MM.1S (cell line): Measurements from ENCODE around the gene TCERG1L.

Source experiments
- DNase-seq: peaks from one replicate; pipeline ENCODE4 v3.0.0-alpha.2; 2015
- H2AFZ ChIP-seq: fragments of 300-600 bp; sonication (generic); 2 replicates; pipeline ENCODE4 v1.6.0; 2016; ENCODE audit warnings: antibody characterized with exemption, low read length
- H3F3A ChIP-seq: fragments of 300-600 bp; sonication (generic); 2 replicates; pipeline ENCODE4 v1.6.1; 2016; ENCODE audit warnings: mild to moderate bottlenecking, antibody characterized with exemption, low read length, moderate library complexity, mixed read lengths; ENCODE audit not compliant: insufficient read depth
- H3K27ac ChIP-seq: fragments of 300-600 bp; sonication (generic); 2 replicates; pipeline ENCODE4 v1.5.1; 2016; ENCODE audit warnings: mild to moderate bottlenecking, low read length
- H3K27me3 ChIP-seq: fragments of 300-600 bp; sonication (generic); replicated peaks from 2 replicates; pipeline ENCODE4 v1.6.0; 2016; ENCODE audit warnings: low read length; ENCODE audit not compliant: insufficient read depth
- H3K36me3 ChIP-seq: fragments of 300-600 bp; sonication (generic); replicated peaks from 2 replicates; pipeline ENCODE4 v1.6.1; 2016; ENCODE audit warnings: mild to moderate bottlenecking, low read length, mixed read lengths; ENCODE audit not compliant: insufficient read depth
- H3K4me1 ChIP-seq: fragments of 300-600 bp; sonication (generic); 2 replicates; pipeline ENCODE4 v1.6.1; 2016; ENCODE audit warnings: low read length, mixed read lengths
- H3K4me2 ChIP-seq: fragments of 300-600 bp; sonication (generic); 2 replicates; pipeline ENCODE4 v1.6.0; 2016; ENCODE audit warnings: low read depth, low read length
- H3K4me3 ChIP-seq: fragments of 300-600 bp; sonication (generic); 2 replicates; pipeline ENCODE4 v1.5.1; 2016; ENCODE audit warnings: low read length, mixed read lengths
- H3K79me2 ChIP-seq: fragments of 300-600 bp; sonication (generic); 2 replicates; pipeline ENCODE4 v1.6.1; 2016; ENCODE audit warnings: mixed run types, low read length, mixed read lengths
- H3K9ac ChIP-seq: fragments of 300-600 bp; sonication (generic); 2 replicates; pipeline ENCODE4 v1.6.1; 2016; ENCODE audit warnings: low read length, mixed read lengths
- H3K9me2 ChIP-seq: fragments of 300-600 bp; sonication (generic); replicated peaks from 2 replicates; pipeline ENCODE4 v1.6.1; 2016; ENCODE audit warnings: mild to moderate bottlenecking, low read length, mixed read lengths; ENCODE audit not compliant: insufficient read depth
- H3K9me3 ChIP-seq: fragments of 300-600 bp; sonication (generic); replicated peaks from 2 replicates; pipeline ENCODE4 v1.6.1; 2016; ENCODE audit warnings: mild to moderate bottlenecking, low read length, mixed read lengths; ENCODE audit not compliant: insufficient read depth
- H4K20me1 ChIP-seq: fragments of 300-600 bp; sonication (generic); 2 replicates; pipeline ENCODE4 v1.6.1; 2016; ENCODE audit warnings: mild to moderate bottlenecking, low read length, moderate library complexity, mixed read lengths; ENCODE audit not compliant: insufficient read depth
- EZH2 ChIP-seq: fragments of 300-600 bp; sonication (generic); optimal IDR thresholded peaks from 2 replicates; pipeline ENCODE3; 2017; ENCODE audit warnings: low read depth, mild to moderate bottlenecking, antibody characterized with exemption, low read length, mixed read lengths
- EZH2phosphoT487 ChIP-seq: fragments of 300-600 bp; sonication (generic); IDR thresholded peaks from 2 replicates; pipeline ENCODE4 v1.6.1; 2018; ENCODE audit warnings: antibody characterized with exemption, low read length
- TF ChIP-seq, protein P1 (sequence below): fragments of 300-600 bp; sonication (generic); IDR thresholded peaks from 2 replicates; pipeline ENCODE4 v1.5.1; 2016; ENCODE audit warnings: antibody characterized with exemption, low read length, mixed read lengths

TCERG1L gene

DNA sequence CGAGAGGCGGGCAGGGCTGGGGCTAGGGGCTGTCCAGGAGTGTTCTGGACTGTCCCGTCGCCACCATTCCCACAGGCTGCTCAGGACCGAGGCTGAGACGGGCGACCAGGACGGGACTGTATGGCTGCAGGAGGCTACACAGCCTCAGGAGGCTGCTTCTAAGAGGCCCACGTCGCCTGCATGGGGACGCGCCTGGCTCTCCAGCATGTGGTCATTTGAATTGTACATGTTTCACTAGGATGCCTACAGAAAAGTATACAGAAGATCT lies 216.3 kb downstream of the TCERG1L start:
- H4K20me1 ChIP-seq, result no peaks in the 10 kb centered on the region
- H3K27ac ChIP-seq, result no peak overlapping the region
- no peak overlapping the region for H3K4me3 ChIP-seq
- no peak for TF ChIP-seq EZH2
- no peak for TF ChIP-seq EZH2phosphoT487
- TF ChIP-seq, protein P1, sequence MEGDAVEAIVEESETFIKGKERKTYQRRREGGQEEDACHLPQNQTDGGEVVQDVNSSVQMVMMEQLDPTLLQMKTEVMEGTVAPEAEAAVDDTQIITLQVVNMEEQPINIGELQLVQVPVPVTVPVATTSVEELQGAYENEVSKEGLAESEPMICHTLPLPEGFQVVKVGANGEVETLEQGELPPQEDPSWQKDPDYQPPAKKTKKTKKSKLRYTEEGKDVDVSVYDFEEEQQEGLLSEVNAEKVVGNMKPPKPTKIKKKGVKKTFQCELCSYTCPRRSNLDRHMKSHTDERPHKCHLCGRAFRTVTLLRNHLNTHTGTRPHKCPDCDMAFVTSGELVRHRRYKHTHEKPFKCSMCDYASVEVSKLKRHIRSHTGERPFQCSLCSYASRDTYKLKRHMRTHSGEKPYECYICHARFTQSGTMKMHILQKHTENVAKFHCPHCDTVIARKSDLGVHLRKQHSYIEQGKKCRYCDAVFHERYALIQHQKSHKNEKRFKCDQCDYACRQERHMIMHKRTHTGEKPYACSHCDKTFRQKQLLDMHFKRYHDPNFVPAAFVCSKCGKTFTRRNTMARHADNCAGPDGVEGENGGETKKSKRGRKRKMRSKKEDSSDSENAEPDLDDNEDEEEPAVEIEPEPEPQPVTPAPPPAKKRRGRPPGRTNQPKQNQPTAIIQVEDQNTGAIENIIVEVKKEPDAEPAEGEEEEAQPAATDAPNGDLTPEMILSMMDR, result no peak
- H3K4me2 ChIP-seq, result no peak overlapping the region
- no peak overlapping the region for H3K9ac ChIP-seq
- no peaks in the 10 kb centered on the region for H3F3A ChIP-seq
- H3K27me3 ChIP-seq, result peaks cover 10% of the 10 kb centered on the region
- H3K9me2 ChIP-seq, result no peaks in the 10 kb centered on the region
- no peaks in the 10 kb centered on the region for H3K9me3 ChIP-seq
- H3K36me3 ChIP-seq, result no peaks in the 10 kb centered on the region
- no peaks in the 10 kb centered on the region for H3K79me2 ChIP-seq
- DNase-seq, result no peak
- no peak overlapping the region for H2AFZ ChIP-seq
- no peaks in the 10 kb centered on the region for H3K4me1 ChIP-seq

DNA sequence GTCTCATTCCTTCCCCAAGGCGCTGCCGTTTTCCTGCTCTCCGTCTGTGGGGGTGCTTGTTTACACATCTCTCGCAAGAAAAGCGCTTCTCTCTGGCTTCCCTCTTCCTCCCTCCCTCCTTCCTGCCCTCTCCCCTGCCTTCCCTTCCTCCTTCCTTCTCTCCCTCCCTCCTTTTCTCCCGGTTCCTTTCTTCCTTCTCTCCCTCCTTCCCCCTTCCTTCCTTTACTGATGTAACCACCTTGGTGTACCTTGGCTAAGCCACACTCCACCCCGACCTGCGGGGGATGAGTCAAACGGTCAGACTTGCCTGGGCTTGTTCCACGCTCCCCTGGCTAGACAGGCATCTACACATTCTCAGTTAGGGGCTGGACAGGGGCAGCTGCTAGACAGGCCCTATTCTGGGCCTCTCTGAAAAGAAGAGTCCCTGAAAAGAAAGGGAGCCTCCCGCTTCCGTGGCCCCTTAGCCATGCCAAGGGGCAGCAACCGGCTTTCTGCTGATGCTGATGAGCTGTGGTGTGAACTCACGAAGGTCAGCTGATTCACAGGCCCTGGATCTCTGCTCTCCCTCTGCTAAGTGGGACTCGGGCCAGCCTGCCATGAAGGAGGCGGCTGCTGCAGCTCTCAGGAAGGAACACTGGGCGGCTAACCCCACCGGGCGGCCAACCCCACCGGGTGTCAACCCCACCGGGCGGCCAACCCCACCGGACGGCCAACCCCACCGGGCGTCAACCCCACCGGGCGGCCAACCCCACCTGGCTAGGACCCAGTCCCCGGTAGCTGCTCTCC lies 216.8 kb downstream of the TCERG1L start:
- TF ChIP-seq, protein P1, result no peak
- TF ChIP-seq EZH2 (no peak), EZH2phosphoT487 (no peak)
- H3K4me1 ChIP-seq, result no peaks in the 10 kb centered on the region
- no peak overlapping the region for H3K27ac ChIP-seq
- no peaks in the 10 kb centered on the region for H3F3A ChIP-seq
- no peaks in the 10 kb centered on the region for H4K20me1 ChIP-seq
- H3K4me2 ChIP-seq, result no peak overlapping the region
- no peak overlapping the region for H3K4me3 ChIP-seq
- H3K9me2 ChIP-seq, result no peaks in the 10 kb centered on the region
- H2AFZ ChIP-seq, result no peak overlapping the region
- H3K9ac ChIP-seq, result no peak overlapping the region
- H3K79me2 ChIP-seq, result no peaks in the 10 kb centered on the region
- peaks cover 10% of the 10 kb centered on the region for H3K27me3 ChIP-seq
- no peak for DNase-seq
- no peaks in the 10 kb centered on the region for H3K36me3 ChIP-seq
- no peaks in the 10 kb centered on the region for H3K9me3 ChIP-seq

DNA sequence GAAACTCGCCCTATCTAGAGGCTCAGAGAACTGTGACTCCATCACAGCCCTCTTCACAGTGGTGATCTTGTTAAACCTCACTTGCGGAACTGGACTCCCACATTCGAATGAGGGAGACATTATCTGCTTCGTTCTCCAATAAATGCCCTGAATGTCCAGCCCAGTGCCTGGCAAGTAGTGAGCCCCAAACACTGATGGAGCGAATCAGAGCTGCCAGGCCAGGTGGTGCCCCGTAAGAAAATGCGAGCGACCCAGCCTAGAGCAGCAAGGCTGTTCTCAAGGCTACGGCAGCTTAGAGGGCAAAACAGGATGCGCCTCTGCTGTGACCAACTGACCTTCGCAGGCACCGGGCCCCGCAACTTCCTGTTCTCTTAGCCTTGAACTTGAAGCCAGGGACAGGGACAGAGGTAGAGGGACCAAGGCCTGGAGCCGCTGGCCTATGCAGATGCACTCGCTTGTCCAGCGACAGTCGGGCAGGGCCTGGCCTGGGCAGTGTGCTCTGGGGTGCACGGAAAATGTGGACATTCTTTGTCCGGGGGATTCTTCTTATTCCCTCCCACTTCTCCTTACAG lies 217.6 kb downstream of the TCERG1L start:
- Histone ChIP-seq H3K36me3 (no peaks in the 10 kb centered on the region), H3K9ac (no peak overlapping the region), H3K79me2 (no peaks in the 10 kb centered on the region), H3K4me3 (no peak overlapping the region), H3K9me2 (no peaks in the 10 kb centered on the region), H3K27ac (no peak overlapping the region), H3K27me3 (peaks cover 10% of the 10 kb centered on the region), H3K9me3 (no peaks in the 10 kb centered on the region), H4K20me1 (no peaks in the 10 kb centered on the region), H3K4me2 (no peak overlapping the region), H2AFZ (no peak overlapping the region), H3K4me1 (no peaks in the 10 kb centered on the region), H3F3A (no peaks in the 10 kb centered on the region)
- no peak for DNase-seq
- TF ChIP-seq, protein P1, result no peak
- no peak for TF ChIP-seq EZH2
- no peak for TF ChIP-seq EZH2phosphoT487
